NCI-H2227 (cell line): ENCODE data around the gene FXYD7.

ENCODE experiments used
- DNase-seq: peaks from one replicate; lab custom pipeline; 2025; ENCODE audit not compliant: unreplicated experiment; lab: John Stamatoyannopoulos, UW

FXYD7 gene

GRCh38 chr19:35162471-35163326 lies 19.6 kb downstream of the FXYD7 start:
- DNase-seq = no peak

- no peak for DNase-seq
These were observed 21.4 kb downstream of the FXYD7 start for GRCh38 chr19:35164418-35164817.

- DNase-seq = no peak
These were observed 22.4 kb downstream of the FXYD7 start for GRCh38 chr19:35165200-35166058.

GRCh38 chr19:35166100-35167063 lies 23.3 kb downstream of the FXYD7 start:
- no peak for DNase-seq

GRCh38 chr19:35167251-35168119 lies 24.4 kb downstream of the FXYD7 start:
- no peak for DNase-seq

GRCh38 chr19:35168196-35168595 lies 25.1 kb downstream of the FXYD7 start:
- DNase-seq = no peak

- DNase-seq = no peak
These were observed 26.4 kb downstream of the FXYD7 start for GRCh38 chr19:35169221-35169995.

- no peak for DNase-seq
These were observed 27.5 kb downstream of the FXYD7 start for GRCh38 chr19:35170359-35171061.

- no peak for DNase-seq
These were observed 28.7 kb downstream of the FXYD7 start for GRCh38 chr19:35171730-35172129.

GRCh38 chr19:35174226-35174625 lies 31.2 kb downstream of the FXYD7 start:
- DNase-seq = no peak

- no peak for DNase-seq
These were observed 33.1 kb downstream of the FXYD7 start for GRCh38 chr19:35176181-35176570.

- no peak for DNase-seq
These were observed 34.6 kb downstream of the FXYD7 start for GRCh38 chr19:35177377-35178274.

GRCh38 chr19:35178701-35179100 lies 35.6 kb downstream of the FXYD7 start:
- DNase-seq = no peak

- DNase-seq = no peak
These were observed 36.8 kb downstream of the FXYD7 start for GRCh38 chr19:35179830-35180229.

- no peak for DNase-seq
These were observed 38.3 kb downstream of the FXYD7 start for GRCh38 chr19:35181387-35181786.

- no peak for DNase-seq
These were observed 41.2 kb downstream of the FXYD7 start for GRCh38 chr19:35184267-35184666.

GRCh38 chr19:35184884-35185283 lies 41.8 kb downstream of the FXYD7 start:
- DNase-seq = no peak
